ENCODE results near the gene GABRB1.

- TF ChIP-seq EZH2 (IDR thresholded peaks at IDR 0.05; ENCODE audit: low read length, unreplicated experiment) (no peak), EZH2phosphoT487 (IDR thresholded peaks at IDR 0.05; ENCODE audit: borderline replicate concordance, low read length) (no peak)
- TF ChIP-seq, protein P1, sequence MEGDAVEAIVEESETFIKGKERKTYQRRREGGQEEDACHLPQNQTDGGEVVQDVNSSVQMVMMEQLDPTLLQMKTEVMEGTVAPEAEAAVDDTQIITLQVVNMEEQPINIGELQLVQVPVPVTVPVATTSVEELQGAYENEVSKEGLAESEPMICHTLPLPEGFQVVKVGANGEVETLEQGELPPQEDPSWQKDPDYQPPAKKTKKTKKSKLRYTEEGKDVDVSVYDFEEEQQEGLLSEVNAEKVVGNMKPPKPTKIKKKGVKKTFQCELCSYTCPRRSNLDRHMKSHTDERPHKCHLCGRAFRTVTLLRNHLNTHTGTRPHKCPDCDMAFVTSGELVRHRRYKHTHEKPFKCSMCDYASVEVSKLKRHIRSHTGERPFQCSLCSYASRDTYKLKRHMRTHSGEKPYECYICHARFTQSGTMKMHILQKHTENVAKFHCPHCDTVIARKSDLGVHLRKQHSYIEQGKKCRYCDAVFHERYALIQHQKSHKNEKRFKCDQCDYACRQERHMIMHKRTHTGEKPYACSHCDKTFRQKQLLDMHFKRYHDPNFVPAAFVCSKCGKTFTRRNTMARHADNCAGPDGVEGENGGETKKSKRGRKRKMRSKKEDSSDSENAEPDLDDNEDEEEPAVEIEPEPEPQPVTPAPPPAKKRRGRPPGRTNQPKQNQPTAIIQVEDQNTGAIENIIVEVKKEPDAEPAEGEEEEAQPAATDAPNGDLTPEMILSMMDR (conservative IDR thresholded peaks at IDR 0.05; ENCODE audit: low read depth, low read length) = no peak
Observed at GRCh38 chr4:47475411-47475810, 444.0 kb downstream of the GABRB1 start.
